D721Med (cell line): ENCODE data around the gene SLC1A1.

Source experiments
- DNase-seq: peaks from one replicate; pipeline ENCODE4 v3.0.0; 2011; ENCODE audit warnings: low spot score; ENCODE audit not compliant: insufficient read length
- FAIRE-seq: peaks from 2 replicates; lab custom pipeline; 2011; peaks lifted over from hg19 to GRCh38; lab: Jason Lieb, UNC
- CTCF ChIP-seq: IDR thresholded peaks from 2 replicates; pipeline ENCODE4 v1.5.1; 2012; ENCODE audit warnings: mild to moderate bottlenecking, control low read depth; ENCODE audit not compliant: insufficient read depth; ENCODE audit errors: missing control alignments

SLC1A1 gene

GRCh38 chr9:4495537-4495936, 5.3 kb downstream of the SLC1A1 start:
- TF ChIP-seq CTCF, result no peak
- no peak for FAIRE-seq
- DNase-seq, result no peak

GRCh38 chr9:4496497-4496896, 6.2 kb downstream of the SLC1A1 start:
- no peak for TF ChIP-seq CTCF
- no peak for FAIRE-seq
- no peak for DNase-seq

GRCh38 chr9:4497395-4497794, 7.1 kb downstream of the SLC1A1 start:
- FAIRE-seq (no peak), DNase-seq (no peak)
- no peak for TF ChIP-seq CTCF

GRCh38 chr9:4497855-4498254, 7.6 kb downstream of the SLC1A1 start:
- no peak for TF ChIP-seq CTCF
- FAIRE-seq (no peak), DNase-seq (no peak)

GRCh38 chr9:4499917-4500316, 9.6 kb downstream of the SLC1A1 start:
- FAIRE-seq (no peak), DNase-seq (no peak)
- no peak for TF ChIP-seq CTCF

- no peak for FAIRE-seq
- TF ChIP-seq CTCF, result no peak
- no peak for DNase-seq
These were observed 10.9 kb downstream of the SLC1A1 start for GRCh38 chr9:4501147-4501507.

- DNase-seq, result no peak
- FAIRE-seq, result no peak
- no peak for TF ChIP-seq CTCF
These were observed 12.2 kb downstream of the SLC1A1 start for GRCh38 chr9:4502444-4502843.
